AML-193 (cell line): ENCODE data around the gene SLC22A12.

Experiments
- DNase-seq, 2 experiments: peaks; one replicate each; lab custom pipeline; 2025; lab: John Stamatoyannopoulos, UW

The SLC22A12 gene

GRCh38 chr11:64649291-64649697, 58.3 kb downstream of the SLC22A12 start:
- DNase-seq: peak; percentile 28 to 31

- DNase-seq: peak; percentile 17 to 27
Observed at GRCh38 chr11:64650923-64651523, 60.0 kb downstream of the SLC22A12 start.
